NCI-H510A (cell line): ENCODE data around the gene CNBP.
"Not testable (repeated sequence)": the region's sequence is repeated elsewhere in the genome, so short reads cannot be mapped to it uniquely, and the experiment has no call there.

Experiments used
- DNase-seq: peaks from one replicate; lab custom pipeline; 2025; lab: John Stamatoyannopoulos, UW

CNBP gene

GRCh38 chr3:129184784-129185542, 1.3 kb upstream of the CNBP start:
- DNase-seq = not testable (repeated sequence)

GRCh38 chr3:129184396-129184657, 631 bp upstream of the CNBP start:
- no peak for DNase-seq

DNA sequence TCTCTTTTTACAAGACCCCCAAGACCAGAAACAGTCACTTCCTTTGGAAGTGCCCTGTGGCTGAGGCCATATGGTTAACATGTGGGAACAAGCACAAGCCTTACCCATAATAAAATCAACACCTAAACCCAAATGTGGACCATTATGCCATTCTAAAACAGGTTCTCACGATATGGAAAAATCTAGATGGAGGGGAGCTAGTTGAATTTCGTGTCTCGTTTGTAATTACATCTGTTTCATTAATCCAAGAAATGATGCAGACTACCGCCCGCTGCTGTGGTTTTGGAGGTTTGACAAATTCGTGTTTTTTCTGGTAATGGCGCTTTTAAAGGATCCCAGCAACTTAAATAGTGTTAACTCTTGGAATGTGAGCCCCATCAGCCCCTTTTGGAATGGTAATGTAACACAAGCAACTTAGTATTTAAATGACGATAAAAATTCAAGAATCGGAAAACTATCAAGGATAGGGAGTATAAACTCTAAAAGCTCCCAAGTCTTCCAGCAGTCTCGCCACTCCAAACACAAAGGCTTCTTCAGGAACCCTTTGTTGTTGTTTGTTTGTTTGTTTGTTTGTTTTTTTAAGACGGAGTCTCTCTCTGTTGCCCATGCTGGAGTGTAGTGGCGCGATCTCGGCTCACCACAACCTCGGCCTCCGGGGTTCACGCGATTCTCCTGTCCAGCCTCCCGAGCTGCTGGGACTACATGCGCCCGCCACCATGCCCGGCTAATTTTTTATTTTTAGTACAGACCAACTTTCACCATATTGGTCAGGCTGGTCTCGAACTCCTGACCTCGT, 1.1 kb downstream of the CNBP start:
- no peak for DNase-seq

DNA sequence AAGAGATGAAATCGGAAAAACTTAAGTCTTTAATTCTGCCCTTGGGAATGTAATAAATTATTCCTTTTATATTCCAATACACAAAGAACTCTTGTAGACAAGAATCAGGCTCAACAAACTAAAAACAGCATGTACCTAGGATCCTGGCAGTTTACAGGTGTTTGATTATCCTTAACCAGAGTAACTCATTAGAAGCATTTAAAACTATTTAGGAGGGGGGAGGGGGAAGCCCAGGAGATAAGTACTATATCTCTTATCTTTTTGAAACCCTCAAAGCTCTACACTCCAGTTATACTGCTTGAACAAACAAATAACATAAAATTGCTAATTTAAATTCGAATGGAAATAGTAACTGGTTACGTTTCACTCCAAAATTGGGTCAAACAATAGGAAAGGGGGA, 1.9 kb downstream of the CNBP start:
- no peak for DNase-seq

GRCh38 chr3:129180461-129180860, 3.2 kb downstream of the CNBP start:
- no peak for DNase-seq

DNA sequence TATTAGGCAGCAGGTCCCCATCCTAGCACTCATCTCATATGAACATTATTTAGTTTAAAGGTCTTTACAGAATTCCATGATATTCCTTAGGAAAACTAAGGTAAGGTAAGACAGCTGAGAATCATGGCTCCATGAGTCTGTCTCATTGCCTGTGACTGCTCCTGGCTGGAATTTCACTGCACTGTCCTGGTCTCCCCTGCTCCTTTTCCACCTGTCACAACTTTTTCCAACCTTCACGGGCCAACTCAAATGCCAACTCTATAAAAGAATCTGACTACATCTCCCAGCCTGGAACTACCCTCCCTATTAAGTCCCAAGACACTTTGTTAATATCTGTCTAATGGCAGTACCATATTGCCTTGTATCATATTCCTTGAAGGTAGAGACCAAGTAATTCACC, 7.6 kb downstream of the CNBP start:
- no peak for DNase-seq

GRCh38 chr3:129173725-129174124, 10.0 kb downstream of the CNBP start:
- DNase-seq = no peak

DNA sequence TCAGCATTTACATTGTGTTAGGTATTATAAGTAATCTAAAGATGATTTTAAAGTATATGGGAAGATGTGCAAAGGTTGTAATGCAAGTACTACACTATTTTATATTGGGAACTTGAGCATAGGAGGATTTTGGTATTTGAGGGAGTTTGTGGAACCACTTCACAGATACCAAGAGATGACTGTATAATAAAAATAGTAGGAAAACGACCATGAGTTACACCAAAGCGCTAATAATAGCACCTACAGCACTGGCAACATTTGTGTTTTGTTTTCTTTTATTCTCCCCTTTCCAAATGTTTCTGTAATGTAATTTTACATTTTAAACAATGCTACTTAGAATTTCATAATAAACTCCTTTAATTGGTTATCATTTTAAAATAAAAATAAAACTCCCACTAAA, 10.5 kb downstream of the CNBP start:
- no peak for DNase-seq

- no peak for DNase-seq
These were observed 16.9 kb downstream of the CNBP start for GRCh38 chr3:129166579-129167332.

DNA sequence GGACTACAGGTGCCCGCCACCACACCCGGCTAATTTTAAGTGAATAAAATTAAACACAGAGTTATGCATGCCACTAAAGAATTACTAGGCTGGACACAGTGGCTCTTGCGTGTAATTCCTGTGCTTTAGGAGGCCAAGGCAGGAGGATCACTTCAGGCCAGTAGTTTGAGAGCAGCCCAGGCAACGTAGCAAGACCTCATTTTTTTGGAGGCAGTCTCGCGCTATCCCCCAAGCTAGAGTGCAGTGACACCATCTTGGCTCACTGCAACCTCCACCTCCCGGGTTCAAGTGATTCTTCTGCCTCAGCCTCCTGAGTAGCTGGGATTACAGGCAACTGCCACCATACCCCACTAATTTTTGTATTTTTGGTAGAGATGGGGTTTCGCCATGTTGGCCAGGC, 18.1 kb downstream of the CNBP start:
- not testable (repeated sequence) for DNase-seq

- DNase-seq = no peak
These were observed 19.2 kb downstream of the CNBP start for GRCh38 chr3:129164500-129164899.

DNA sequence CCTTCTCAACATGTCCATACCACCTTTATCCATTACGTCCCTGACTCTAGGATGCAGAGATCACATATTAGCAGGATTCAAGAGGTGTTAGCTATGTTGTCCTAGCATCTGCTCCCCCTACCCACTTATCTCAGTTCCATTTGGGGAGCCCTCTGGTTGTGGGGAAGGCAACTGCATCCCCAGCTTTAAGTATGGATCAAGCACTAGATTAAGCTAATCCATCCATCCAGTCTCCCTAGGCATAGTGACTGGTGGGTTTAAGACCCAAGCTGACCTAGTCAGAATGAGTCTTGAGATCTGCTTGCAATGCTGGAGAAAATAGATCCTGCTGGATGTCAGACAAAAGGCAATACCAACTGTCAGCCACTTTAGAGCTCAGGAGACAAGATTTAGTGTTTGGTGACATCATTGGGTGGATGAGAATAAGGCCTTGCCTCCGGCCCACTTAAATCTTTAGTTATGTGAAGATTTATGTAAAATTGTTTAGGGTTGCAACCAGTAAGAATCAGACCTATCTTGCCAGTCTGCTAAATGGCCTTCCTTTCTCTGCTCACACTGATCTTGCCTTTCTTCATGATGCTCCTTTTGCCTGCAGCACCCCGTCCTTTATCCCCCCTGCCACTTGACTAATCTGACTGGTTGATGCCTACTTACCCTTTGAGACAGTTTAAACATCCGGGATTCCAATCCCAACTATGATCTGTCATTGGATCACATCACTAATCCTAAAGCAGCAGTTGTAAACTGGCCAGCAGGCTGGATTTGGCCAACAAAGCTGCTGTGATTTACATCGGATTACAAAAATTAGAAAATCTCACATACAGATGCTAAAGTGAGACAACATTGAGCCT, 20.7 kb downstream of the CNBP start:
- DNase-seq = no peak

- DNase-seq = no peak
These were observed 21.8 kb downstream of the CNBP start for GRCh38 chr3:129161860-129162271.

GRCh38 chr3:129160891-129161859, 22.5 kb downstream of the CNBP start, which contains the start of gene ISY1:
ISY1 (minus strand) TSS chr3:129161063; CDS start chr3:129160975, 88 bp downstream.
- peak; percentile 61 for DNase-seq

- DNase-seq = no peak
These were observed 38.9 kb downstream of the CNBP start for GRCh38 chr3:129144786-129145185.

DNA sequence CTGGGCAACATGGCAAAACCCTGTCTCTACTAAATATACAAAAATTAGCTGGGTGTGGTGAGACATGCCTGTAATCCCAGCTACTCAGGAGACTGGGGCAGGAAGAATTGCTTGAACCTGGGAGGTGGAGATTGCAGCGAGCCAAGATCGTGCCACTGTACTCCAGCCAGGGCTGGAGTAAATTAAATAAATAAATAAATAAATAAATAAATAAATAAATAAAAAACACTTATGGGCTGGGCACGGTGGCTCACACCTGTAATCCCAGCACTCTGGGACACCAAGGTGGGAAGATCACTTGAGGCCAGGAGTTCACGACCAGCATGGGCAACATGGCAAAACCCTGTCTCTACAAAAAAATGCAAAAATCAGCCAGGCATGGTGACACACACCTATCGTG, 42.7 kb downstream of the CNBP start:
- DNase-seq = not testable (repeated sequence)

DNA sequence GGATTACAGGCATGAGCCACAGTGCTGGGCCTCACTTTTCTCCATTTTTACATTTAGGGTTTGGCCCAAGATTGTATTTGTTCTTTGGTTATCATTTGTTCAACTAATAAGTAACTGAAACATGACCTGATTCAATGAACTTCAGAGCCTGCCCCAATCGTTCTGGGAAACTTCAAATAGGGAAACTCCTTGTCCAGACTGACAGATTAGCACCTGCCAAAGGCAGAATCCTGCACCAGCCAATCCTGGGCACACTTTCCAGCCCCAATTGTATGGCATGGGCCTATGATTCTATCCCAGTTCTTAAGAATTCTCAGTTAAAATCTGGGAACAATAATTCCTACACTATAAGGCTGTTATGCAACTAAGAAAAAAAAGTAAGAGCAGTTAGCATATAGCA, 43.8 kb downstream of the CNBP start:
- DNase-seq = no peak

DNA sequence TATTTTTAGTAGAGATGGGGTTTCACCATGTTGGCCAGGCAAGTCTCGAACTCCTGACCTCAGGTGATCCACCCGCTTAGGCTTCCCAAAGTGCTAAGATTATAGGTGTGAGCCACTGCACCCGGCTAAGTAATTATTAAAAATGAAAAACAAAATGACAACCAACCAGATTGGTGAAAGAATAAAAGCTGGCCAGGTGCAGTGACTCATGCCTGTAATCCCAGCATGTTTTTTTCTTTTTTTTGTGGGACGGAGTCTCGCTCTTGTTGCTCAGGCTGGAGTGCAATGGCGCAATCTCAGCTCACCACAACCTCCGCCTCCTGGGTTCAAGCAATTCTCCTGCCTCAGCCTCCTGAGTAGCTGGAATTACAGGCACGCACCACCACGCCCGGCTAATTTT, 47.4 kb downstream of the CNBP start:
- DNase-seq = not testable (repeated sequence)

GRCh38 chr3:129132097-129132866, 51.4 kb downstream of the CNBP start:
- DNase-seq = no peak
